Measurements from ENCODE around the gene UGT1A5.

UGT1A5 gene

GRCh38 chr2:233712611-233713261, at the start of gene UGT1A5:
UGT1A5 (plus strand) TSS chr2:233712907; CDS start chr2:233712992, 85 bp downstream.
- no peak for DNase-seq (ENCODE audit: low read depth in 3 of 3)

GRCh38 chr2:233663911-233664310, 48.8 kb upstream of the UGT1A5 start:
- DNase-seq (ENCODE audit: low read depth in 3 of 3) = no peak

DNA sequence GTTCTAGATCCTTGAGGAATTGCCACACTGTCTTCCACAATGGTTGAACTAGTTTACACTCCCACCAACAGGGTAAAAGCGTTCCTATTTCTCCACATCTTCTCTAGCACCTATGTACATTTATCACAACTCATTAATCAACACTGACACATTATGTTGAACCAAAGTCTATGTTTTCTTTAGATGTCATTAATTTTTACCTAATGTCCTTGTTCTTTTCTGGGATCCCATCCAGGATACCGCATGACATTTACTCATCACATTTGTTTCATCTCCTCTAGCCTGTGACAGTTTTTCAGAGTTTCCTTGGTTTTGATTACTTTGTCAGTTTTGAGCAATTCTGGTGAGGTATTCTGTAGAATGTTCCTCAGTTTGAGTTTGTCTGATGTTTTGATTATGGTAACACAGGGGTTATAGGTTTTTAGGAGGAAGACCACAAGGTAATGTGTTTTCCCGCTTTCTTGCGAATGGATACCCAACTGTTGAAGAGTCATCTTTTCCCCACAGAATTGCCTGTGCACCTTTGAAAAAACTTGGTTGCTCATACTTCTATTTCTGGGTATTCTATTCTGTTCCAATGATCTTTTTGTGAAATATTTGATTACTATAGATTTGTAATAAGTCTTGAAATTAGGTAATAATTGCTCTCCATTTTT, 44.0 kb upstream of the UGT1A5 start:
- no peak for DNase-seq (ENCODE audit: low read depth in 3 of 3)

DNA sequence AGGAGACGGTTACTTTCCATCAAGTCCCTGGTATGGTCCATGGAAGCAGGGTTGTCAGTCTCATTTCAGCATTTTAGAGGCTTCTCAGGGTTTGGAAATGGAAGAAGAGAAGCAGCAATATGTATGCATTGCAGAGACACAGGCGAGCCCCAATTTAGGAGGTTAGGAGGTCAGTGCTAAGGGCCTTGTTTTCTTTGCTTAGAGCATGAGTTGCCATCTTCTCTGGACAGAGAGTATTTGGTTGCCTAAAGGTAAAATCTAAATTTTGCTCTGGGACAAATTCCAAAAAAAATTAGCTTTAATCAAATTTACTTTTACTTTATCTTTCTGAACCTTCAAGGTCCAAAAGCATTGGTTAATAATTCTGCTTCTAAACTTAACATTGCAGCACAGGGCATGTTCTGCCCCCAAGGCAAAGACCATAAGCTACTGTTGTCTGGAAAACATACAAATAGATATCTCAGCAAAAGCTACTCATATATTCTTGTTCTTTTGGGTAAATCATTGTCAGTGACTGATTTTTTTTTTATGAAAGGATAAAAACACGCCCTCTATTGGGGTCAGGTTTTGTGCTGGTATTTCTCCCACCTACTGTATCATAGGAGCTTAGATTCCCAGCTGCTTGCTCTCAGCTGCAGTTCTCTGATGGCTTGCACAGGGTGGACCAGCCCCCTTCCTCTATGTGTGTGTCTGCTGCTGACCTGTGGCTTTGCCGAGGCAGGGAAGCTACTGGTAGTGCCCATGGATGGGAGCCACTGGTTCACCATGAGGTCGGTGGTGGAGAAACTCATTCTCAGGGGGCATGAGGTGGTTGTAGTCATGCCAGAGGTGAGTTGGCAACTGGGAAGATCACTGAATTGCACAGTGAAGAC, 41.2 kb upstream of the UGT1A5 start, which contains the start of gene UGT1A9:
UGT1A9 (plus strand) TSS at position 609 of the 872 bp plus-strand sequence; CDS start at position 646, 37 bp downstream.
- no peak for DNase-seq (ENCODE audit: low read depth in 3 of 3)

DNA sequence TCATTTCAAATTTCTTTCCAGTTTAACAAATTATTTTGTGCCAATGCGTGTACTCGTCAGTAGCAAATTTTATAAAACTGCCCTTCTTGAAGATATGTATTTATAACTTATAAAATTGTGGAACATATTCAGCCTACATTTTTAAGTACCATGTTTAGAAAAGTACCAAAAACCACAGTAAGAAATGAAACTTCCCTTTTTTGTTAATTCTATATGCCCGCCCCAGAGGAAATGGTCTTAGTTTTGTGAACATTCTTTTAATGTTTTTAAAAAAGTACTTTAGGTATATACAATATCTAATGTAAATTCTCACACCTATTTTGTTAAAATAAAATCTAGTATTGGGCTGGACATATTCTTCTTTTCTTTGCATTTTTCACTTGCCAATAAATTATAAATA, 39.8 kb upstream of the UGT1A5 start:
- no peak for DNase-seq (ENCODE audit: low read depth in 3 of 3)

DNA sequence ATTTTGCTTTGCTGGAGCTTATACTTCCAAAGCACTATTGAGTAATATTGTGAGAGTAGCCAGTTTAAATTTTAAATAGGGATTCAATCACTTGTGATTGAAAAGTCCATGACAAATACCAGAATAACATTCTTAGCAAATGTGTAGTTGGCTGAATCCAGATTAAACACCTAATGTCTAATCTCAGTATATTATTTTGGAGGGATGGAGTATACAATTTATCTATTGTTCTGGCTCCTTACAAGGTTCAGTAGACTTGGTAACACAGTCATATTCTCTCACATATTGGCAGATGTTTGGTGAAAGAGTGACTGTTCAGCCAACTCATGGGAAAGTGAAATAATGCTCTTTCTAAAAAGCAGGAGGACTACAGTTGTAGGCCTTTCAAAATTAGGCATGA, 38.8 kb upstream of the UGT1A5 start:
- DNase-seq (ENCODE audit: low read depth in 3 of 3) = no peak

DNA sequence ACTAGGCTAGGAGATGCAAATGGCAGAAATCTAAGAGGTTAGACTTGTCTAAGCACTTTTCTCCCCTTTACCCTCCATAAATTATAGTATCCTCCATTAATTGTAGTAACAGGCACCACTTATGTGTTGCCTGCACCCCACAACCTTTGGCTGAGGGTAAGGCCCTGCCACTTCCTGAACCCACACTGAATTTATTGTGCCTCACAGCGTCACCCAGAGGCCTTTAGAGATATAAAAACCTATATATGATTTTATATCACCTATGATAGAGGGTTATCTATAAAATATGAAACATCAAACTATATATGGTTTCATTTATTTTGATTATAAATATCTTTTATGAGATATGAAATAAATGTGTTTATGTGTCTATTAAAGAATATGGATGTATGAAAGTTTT, 38.4 kb upstream of the UGT1A5 start:
- no peak for DNase-seq (ENCODE audit: low read depth in 3 of 3)

DNA sequence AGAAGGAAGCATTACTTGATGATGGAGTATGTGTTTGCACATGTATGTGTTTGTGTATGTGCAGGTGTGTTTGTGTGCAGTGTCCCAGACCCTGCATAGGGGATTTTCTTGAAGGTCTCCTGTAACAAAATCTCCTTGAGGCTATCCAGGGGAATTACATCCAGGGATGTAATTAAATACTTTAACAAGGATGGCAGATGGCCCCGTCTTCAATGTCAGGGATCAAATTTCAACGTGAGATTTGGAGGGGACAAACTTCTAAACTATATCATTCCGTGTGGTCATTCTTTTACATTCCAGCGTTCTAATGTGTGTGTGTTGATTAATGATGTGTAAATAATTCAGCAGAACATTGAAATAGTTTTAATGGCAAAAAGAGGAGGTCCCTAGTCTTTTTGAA, 37.7 kb upstream of the UGT1A5 start:
- DNase-seq (ENCODE audit: low read depth in 3 of 3) = no peak

GRCh38 chr2:233676046-233676445, 36.7 kb upstream of the UGT1A5 start:
- no peak for DNase-seq (ENCODE audit: low read depth in 3 of 3)

DNA sequence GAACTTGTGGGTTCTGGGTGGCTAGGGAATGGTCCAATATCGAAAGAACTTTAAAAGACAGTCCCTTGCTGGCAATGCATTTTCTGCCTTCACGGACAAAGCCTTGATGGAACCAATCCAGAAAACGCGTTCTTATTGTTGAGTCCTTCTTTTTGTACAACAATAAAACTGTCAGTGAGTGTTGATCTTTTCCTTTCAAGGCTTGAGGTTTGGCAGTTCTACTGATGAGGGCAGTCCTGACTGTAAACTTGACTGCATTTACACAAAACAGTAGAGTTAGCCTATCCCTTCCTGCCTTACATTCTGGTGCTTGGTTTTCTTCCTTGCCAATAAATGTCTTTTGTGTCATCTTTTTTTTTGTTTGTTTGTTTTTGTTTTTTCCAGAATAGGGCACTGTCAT, 33.5 kb upstream of the UGT1A5 start:
- no peak for DNase-seq (ENCODE audit: low read depth in 3 of 3)

DNA sequence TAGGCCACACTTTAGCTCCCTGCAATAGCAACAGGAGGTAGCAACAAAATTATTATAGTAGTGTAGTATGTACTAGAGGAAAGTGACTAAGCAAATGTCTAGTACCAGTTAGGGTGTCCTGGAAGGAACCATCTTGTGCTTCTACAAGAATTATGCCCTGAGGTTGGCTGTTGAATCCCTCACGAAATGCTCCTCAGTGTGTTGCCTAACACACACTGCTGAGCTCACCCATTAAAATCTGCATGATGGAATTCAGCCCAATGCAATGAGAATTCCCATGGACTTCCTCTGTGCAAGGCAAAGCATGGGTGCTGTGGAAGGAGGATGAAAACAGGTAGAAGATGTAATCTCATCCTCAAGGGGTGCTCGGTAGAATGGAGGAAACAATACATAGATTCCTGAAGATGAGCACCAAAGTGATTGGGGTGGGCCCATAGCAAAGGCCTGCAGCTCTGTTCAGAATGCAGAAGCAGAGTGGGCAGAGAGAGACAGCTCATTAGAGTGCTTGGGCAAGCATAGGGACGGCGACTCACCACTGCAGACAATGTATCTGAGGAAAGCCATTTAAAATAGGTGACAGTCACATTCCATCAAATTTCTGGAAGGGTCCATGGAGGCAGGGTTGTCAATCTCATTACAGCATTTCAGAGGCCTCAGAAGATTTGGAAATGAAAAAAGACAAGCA, 32.2 kb upstream of the UGT1A5 start:
- no peak for DNase-seq (ENCODE audit: low read depth in 3 of 3)

GRCh38 chr2:233681521-233682099, 31.1 kb upstream of the UGT1A5 start, which contains the start of gene UGT1A7:
UGT1A7 (plus strand) TSS chr2:233681901; CDS start chr2:233681938, 37 bp downstream.
- no peak for DNase-seq (ENCODE audit: low read depth in 3 of 3)

DNA sequence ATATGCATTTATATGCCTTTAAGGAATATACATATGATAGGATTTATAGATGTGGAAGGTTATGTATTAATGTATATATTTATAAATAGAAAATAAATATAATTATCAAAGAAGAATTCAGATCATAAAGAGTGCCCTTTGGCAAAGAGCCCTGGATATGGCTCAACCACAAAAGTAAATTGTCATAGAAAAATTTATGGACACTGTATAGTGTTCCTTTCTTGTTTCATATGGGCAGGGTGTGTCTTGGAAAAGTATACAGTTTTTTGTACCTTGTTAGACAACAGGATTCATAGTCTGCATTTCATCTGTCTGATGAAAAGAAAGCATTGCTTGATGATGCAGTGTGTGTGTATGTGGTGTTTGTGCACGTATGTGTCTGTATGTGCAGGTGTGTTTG, 28.1 kb upstream of the UGT1A5 start:
- DNase-seq (ENCODE audit: low read depth in 3 of 3) = no peak

GRCh38 chr2:233686928-233687327, 25.8 kb upstream of the UGT1A5 start:
- DNase-seq (ENCODE audit: low read depth in 3 of 3) = no peak

GRCh38 chr2:233688341-233688740, 24.4 kb upstream of the UGT1A5 start:
- no peak for DNase-seq (ENCODE audit: low read depth in 3 of 3)

GRCh38 chr2:233689031-233689430, 23.7 kb upstream of the UGT1A5 start:
- no peak for DNase-seq (ENCODE audit: low read depth in 3 of 3)

- DNase-seq (ENCODE audit: low read depth in 3 of 3) = no peak
Observed at GRCh38 chr2:233689501-233689900, 23.2 kb upstream of the UGT1A5 start.

DNA sequence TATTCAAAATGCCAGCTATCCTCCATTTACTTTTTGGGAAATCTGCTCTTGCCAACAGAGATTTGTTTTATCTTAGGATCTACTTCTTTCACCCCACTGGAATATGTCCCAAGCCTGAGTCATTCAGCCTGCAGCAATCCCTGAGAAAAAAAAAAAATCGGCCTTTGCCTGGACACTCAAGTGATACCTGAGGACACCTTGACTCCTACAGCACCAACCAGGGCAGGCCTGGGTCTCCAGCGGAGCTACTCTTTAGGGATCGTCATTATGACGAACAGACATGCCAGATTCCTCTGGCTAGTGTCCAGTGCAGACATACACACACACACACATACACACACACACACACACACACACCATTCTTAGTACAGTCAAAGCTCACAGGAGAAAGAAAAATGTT, 22.3 kb upstream of the UGT1A5 start:
- DNase-seq (ENCODE audit: low read depth in 3 of 3) = no peak

DNA sequence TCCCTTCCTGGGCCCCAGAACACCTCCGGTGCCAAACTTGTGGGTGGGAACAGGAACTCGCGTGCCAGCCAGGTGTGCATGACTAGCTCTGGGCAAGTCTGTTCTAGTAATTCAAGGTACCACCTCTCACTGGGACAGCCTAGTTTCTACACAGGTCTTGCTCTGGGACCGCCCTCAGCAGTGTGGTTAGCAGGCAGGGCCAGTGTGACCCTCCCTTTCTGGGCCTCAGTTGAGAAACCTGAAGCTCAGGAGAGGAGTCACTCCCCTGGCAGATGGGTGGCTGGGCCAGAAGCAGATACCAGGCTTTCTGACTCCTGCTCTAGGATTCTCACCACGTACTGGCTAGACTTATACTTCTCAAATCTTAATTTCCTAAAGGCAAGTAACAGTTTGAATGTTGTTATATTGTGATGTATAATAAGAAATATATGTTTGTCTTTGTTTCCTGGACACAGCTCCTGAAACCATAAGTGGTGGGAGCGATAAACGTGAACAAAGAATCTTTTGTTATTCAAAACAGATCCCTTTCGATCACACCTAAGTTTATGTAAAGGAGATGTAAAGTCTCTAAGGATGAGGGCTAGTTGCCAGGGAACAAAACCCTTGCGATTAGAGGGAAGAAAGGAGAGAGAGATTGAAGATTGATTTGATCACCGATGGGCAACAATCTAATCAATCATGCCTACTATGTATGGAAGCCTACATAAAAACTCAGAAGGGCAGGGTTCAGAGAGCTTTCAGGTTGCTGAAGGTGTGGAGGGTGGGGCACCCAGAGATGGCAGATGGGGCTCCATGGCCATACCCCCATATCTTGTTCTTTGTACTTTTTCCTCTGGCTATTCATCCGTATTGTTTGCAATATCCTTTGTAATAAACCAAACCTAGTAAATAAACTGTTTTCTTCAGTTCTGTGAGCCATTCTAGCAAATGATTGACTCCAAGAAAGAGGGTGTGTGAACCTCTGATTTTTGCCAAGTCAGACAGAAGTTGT, 21.0 kb upstream of the UGT1A5 start:
- DNase-seq (ENCODE audit: low read depth in 3 of 3) = no peak

- no peak for DNase-seq (ENCODE audit: low read depth in 3 of 3)
Observed at GRCh38 chr2:233692648-233693047, 20.1 kb upstream of the UGT1A5 start, which contains the start of gene UGT1A6. UGT1A6 (plus strand) TSS chr2:233692890; CDS start chr2:233693005, 115 bp downstream.

Measured in stimulated activated CD4-positive, alpha-beta T cell treated with anti-CD3 and anti-CD28 coated beads, TNF-alpha, amount 100 ng/mL, for 48 hours (primary cell).